GM19351 (cell line): ENCODE measurements around the gene GXYLT2.

Source experiments
- ATAC-seq: cut with Tn5 transposase; IDR thresholded peaks from one replicate; pipeline ENCODE4 v1.9.1; 2021; ENCODE audit warnings: mild to moderate bottlenecking, moderate library complexity; ENCODE audit not compliant: unreplicated experiment

The GXYLT2 gene

DNA sequence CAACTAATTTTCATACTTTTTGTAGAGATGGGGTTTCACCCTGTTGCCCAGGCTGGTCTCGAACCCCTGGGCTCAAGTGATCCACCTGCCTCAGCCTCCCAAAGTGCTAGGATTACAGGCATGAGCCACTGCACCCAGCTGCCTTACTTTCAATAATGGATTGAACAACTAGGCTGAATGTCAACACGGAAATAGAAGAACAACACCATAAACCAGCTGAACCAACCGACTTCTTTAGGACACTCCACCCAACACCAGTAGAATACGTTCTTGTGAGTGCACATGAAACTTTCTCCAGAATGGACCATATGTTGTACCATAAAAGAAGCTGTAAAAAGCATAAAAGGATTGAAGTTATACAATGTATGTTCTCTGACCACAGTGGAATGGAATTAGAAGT, 42.9 kb downstream of the GXYLT2 start:
- no peak for ATAC-seq

- ATAC-seq, result no peak
Measured at GRCh38 chr3:72932416-72932815, 44.6 kb downstream of the GXYLT2 start.

DNA sequence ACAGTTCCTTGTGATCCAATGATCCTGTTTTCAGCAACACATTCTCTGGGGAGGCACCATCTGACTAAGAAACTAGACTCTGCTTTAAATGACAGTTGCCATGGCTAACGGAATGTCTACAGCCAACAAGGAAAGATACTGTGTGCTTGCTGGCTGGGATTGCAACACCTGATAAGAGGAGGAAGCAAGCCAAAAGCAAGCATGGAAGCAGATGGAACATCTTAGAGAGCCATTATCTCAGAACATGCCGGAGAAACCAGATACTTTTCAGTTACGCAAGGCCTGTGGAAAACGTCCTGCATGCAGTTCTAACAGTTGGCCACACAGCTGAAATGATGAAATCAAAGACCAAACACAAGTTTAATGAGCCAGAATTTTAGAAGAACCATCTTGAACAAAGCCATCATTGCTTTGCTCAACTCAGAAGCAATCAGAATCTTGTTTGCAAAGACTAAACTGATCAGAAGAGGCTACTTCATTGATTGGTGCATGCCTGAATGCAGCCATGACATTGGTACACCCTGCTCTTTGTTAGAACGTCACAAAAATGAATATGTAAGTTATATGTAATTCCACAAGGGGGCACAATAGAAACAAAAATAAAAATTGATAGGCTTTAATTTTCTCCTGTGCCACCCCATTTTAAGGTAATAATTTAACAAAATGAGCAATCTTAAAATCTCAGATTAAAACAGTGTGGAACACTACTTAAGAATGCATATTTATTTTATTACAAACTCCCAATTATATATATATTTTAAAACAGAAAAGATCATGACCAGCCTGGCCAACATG, 50.8 kb downstream of the GXYLT2 start:
- peak; percentile 95 for ATAC-seq

- no peak for ATAC-seq
Measured at GRCh38 chr3:72941245-72941644, 53.4 kb downstream of the GXYLT2 start.

DNA sequence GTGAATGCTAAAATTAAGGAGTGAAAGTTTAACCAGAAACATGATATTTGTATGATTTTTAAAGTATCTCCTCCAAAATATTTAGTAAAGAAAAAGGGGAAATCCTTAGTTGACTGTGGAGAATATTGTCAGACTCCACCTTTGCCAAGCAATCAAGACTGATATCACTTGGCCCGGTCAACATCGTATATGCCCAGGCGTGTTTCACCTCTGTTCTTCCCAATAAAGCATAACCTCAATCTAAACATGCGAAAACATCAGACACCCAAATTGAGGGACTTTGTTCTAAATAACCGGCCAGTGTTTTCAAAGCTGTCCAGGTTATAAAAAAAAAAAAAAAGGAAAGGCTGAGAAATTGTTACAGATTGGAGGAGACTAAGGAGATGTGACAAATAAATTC, 54.6 kb downstream of the GXYLT2 start:
- ATAC-seq, result no peak

DNA sequence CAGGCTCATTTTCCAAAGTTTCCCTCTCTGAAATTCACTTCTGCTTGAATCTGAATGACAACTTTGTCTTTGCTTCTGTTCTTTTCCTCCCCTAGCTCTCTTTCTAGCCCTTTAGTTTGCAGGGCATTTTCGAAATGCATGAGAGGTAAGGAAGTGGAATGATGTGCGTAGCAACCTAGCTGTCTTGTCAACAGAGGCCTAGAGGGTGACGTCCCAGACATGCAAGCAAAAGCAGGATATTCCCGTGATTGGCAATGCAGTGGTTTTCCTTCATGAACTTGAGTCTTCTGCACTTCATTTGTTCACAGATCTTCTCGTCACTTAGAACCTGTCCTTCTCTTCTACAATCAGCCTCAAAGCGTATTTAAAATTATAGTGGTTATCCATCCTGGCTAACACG, 56.9 kb downstream of the GXYLT2 start:
- no peak for ATAC-seq

DNA sequence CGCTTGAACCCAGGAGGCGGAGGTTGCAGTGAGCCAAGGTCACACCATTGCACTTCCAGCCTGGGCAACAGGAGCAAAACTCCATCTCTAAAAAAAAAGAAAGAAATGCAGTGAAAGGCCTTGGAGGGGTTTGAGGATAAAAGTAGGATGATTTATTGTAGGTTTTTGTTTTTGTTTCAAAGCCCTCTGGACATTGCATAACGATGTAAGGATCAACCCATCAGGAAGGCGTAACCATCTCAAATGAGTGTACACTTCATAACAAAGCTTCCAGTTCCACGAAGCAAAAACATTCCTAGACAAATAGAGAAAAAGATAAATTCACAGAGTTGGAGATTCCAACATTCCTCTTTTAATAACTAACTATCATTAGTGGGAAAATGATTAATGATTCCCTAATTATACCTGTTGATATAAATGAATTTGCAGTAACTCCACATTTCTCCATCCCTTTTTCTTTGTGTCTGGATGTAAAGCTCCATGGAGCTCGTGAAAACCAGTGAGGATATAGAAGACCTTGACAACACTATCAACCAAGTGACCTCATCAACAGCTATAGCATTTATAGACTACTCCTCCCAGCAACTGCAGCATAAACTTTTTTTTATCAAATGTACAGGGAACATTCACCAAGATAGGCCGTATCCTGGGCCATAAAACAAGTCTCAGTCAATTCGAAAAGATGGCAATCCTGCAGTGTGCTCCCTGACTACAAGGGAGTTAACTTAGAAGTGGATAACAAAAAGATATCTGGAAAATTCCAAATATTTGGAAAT, 60.1 kb downstream of the GXYLT2 start:
- ATAC-seq, result no peak

DNA sequence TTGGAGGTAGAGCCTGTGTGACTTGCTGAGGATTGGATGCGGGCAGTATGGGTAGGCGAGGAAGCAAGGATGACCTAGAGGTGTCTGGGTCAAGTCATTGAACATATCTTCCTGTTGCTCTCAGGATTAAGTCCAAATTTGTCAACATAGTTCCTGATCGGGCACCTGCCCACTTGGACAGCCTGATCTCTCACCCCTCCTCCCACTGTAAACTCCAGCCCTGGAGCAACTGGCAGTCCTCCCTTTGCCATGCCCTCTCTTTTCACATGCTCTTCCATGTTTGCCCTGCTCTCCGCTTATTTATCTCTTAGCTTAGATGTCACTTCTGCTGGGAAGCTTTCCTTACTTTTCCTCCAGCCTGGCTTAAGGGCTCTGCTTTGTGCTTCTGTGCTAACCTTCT, 61.2 kb downstream of the GXYLT2 start:
- no peak for ATAC-seq

GRCh38 chr3:72950372-72950771, 62.5 kb downstream of the GXYLT2 start:
- ATAC-seq, result peak; percentile 54

DNA sequence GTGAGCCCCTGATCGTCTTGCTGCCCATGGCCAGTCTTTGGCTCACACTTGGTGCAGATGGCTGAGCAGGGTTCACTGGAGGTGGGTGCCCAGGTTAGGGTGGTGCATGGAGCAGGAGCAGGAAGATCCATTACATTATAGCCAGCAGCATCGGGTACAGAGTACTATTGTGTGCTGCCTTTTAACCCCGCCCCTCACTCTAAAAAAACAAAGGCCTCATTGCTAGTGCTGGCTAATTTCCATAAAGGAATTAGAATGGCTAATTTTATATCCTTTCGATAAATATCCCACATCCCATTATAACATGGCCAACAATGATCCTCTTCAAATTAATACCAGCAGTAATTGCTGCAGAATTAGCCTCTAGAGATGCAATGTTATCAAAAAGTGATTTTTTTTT, 63.0 kb downstream of the GXYLT2 start:
- ATAC-seq, result peak; percentile 20

DNA sequence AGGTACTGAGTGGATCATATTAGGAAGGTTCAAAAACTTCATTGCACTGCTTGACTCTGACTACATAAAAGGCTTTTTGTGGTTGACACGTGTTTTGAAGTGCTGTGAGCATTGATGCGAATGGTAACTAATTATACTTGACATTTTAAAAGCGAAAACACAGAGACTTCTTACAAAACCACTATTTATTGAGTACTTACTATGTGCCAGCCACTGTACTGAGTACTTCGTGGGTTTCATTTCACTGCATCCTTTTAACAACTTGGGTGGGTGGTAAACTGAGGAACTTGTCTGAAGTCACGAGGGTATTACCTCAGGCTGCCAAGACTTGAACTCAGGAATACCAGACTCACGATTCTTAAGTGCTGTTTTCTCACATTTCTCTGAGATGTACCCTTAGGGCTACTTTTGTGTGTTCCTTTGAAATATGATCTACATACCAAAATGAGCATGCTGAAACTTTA, 63.4 kb downstream of the GXYLT2 start:
- peak; percentile 55 for ATAC-seq

DNA sequence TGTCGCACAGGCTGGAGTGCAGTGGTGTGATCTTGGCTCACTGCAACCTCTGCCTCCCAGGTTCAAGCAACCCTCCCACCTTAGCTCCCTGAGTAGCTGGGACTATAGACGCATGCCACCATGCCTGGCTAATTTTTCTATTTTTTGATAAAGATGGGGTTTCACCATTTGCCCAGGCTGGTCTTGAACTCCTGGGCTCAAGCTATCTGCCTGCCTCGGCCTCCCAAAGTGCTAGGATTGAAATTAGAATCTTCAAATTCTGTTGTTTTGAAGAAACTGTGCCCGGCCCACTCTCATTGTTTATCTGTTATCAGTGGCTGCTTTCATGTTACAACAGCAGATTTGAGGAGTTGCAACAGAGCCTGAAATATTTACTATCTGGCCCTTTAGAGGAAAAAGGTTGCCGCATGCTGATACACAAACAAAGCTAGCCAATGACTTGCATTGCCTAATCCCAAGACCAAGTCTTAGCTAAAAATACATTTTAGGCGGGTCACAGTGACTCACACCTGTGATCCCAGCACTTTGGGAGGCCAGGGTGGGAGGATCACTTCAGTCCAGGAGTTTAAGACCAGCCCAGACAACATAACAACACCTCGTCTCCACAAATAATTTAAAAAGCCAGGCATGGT, 65.6 kb downstream of the GXYLT2 start:
- ATAC-seq, result no peak

- no peak for ATAC-seq
Measured at GRCh38 chr3:72957297-72957696, 69.5 kb downstream of the GXYLT2 start.

- no peak for ATAC-seq
Measured at GRCh38 chr3:72959336-72959735, 71.5 kb downstream of the GXYLT2 start.

- ATAC-seq, result no peak
Measured at GRCh38 chr3:72960812-72961518, 73.1 kb downstream of the GXYLT2 start.

- ATAC-seq, result no peak
Measured at GRCh38 chr3:72961752-72962151, 73.9 kb downstream of the GXYLT2 start.

- ATAC-seq, result no peak
Measured at GRCh38 chr3:72962317-72962716, 74.5 kb downstream of the GXYLT2 start.

DNA sequence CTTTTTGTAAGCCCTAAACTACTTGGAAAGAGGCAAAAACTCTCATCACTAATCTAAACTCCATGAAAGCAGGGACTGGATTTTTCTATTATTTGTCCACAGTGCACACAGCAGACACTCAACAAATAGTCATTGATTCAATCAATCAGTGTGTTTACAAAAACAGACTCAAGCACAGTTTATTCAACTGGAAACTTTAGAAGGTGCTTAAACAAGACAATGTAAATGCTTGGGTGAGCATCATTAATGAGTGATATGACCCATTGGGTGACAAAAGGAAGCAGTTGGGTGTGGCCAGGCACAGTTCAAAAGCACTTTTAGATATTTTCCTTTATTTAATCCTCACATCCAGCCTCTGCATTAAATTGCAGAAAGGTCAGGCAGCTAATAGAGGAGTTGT, 76.8 kb downstream of the GXYLT2 start:
- peak; percentile 45 for ATAC-seq

- no peak for ATAC-seq
Measured at GRCh38 chr3:72968266-72968664, 80.4 kb downstream of the GXYLT2 start.

- no peak for ATAC-seq
Measured at GRCh38 chr3:72969766-72970165, 81.9 kb downstream of the GXYLT2 start.

GRCh38 chr3:72970942-72971341, 83.1 kb downstream of the GXYLT2 start:
- ATAC-seq, result no peak
